OCI-LY7 (cell line): ENCODE measurements around the gene LILRB3.

Experiments
- EZH2phosphoT487 ChIP-seq: fragments of 200-600 bp; sonication (generic); IDR thresholded peaks from 2 replicates; pipeline ENCODE4 v1.6.1; 2018; ENCODE audit warnings: low read depth, borderline replicate concordance, mild to moderate bottlenecking, mixed run types, antibody characterized with exemption, low read length, moderate library complexity, mixed read lengths
- TF ChIP-seq, protein P1 (sequence below): fragments of 200-600 bp; sonication (generic); conservative IDR thresholded peaks from 2 replicates; pipeline ENCODE4 v1.5.1; 2014; ENCODE audit warnings: mild to moderate bottlenecking, antibody characterized with exemption, low read length, moderate library complexity, mixed read lengths

DNA sequence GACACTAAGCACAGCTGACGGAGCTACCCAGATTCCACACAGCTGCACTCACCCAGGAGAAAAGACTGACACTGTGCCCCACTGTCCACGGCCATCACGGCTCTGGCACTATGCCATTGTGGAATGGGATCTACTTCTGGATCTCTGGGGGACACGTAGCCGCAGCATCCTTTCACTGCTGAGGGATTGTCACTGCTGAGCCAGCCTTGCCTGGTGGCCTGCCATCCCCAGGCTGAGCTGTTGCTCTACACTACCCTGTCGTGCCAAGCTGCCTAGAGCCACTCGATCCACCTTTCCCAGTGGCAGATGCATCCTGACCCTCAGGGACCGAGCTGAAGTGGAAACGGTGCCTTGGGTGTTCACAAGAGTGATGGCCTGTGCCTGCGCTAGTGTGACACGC, 39.3 kb upstream of the LILRB3 start:
- TF ChIP-seq, protein P1, sequence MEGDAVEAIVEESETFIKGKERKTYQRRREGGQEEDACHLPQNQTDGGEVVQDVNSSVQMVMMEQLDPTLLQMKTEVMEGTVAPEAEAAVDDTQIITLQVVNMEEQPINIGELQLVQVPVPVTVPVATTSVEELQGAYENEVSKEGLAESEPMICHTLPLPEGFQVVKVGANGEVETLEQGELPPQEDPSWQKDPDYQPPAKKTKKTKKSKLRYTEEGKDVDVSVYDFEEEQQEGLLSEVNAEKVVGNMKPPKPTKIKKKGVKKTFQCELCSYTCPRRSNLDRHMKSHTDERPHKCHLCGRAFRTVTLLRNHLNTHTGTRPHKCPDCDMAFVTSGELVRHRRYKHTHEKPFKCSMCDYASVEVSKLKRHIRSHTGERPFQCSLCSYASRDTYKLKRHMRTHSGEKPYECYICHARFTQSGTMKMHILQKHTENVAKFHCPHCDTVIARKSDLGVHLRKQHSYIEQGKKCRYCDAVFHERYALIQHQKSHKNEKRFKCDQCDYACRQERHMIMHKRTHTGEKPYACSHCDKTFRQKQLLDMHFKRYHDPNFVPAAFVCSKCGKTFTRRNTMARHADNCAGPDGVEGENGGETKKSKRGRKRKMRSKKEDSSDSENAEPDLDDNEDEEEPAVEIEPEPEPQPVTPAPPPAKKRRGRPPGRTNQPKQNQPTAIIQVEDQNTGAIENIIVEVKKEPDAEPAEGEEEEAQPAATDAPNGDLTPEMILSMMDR = no peak
- no peak for TF ChIP-seq EZH2phosphoT487
